Stimulated activated CD8-positive, alpha-beta memory T cell treated with anti-CD3 and anti-CD28 coated beads, Interleukin-15, amount 100 ng/mL, for 1 hour (primary cell): Measurements from ENCODE around the gene SLC49A4.
"Not testable (repeated sequence)": the region's sequence is repeated elsewhere in the genome, so short reads cannot be mapped to it uniquely, and the experiment has no call there.

Experiments
- DNase-seq: peaks from one replicate; pipeline ENCODE4 v3.0.0-alpha.2; 2020; ENCODE audit warnings: low read depth

The SLC49A4 gene, protein sequence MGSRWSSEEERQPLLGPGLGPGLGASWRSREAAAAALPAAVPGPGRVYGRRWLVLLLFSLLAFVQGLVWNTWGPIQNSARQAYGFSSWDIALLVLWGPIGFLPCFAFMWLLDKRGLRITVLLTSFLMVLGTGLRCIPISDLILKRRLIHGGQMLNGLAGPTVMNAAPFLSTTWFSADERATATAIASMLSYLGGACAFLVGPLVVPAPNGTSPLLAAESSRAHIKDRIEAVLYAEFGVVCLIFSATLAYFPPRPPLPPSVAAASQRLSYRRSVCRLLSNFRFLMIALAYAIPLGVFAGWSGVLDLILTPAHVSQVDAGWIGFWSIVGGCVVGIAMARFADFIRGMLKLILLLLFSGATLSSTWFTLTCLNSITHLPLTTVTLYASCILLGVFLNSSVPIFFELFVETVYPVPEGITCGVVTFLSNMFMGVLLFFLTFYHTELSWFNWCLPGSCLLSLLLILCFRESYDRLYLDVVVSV

DNA sequence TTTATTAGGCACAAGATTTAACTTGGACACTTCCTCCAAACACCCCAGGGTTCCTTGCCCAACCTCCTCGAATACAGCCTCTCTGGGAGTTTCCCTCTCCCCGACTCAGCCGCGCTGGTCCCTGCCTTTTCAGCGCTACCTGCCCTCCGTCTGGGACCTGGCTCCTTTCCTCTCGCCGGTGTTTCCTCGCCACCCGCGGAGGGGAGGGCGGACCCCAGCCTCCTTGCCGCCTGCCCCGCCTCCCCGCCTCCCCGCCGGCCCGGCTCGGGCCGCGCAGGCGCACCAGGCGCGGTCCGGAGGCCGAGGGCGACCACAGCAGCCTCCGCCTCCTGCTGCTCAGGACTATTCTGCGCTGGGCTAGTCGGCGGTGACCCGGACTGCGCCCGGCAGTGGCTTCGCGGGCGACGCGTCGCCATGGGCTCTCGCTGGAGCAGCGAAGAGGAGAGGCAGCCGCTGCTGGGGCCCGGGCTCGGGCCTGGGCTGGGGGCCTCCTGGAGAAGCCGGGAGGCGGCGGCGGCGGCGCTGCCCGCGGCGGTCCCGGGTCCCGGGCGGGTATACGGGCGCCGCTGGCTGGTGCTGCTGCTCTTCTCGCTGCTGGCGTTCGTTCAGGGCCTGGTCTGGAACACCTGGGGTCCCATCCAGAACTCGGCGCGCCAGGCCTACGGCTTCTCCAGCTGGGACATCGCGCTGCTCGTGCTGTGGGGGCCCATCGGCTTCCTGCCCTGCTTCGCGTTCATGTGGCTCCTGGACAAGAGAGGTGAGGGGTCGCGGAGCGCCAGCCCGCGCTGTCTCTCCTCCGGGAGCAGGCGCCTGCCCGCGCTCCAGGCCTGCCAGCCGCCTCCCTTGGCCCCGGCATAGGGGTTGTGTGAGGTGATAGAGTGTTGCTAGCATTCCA is at the start of gene SLC49A4:
Gene SLC49A4, plus strand, starts transcription at position 291 of the 895 bp plus-strand sequence. Its CDS starts 124 bp downstream, at position 415.
- DNase-seq = peak; percentile 30

DNA sequence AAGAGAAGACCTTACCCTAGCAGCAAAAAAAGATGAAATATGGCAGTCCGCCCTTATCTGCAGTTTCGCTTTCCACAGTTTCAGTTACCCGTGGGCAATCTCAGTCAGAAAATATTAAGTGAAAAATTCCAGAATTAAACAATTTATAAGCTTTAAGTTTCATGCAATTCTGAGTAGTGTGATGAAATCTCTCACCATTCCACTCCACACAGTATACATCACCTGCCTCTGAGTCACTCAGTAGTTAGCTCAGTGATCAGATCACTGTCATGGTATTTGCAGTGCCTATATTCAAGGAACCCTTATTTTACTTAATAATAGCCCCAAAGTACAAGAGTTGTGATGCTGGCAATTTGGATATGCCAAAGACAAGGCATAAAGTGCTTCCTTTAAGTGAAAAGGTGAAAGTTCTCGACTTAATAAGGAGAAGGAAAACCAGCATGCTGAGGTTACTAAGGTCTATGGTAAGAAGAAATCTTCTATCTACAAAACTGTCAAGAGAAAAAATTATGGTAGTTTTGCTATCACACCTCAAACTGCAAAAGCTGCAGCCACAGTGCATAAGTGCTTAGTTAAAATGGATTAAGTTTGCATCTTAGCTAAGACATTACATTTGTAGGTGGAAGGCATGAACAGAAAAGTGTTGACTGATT is 49.4 kb upstream of the SLC49A4 start:
- DNase-seq = no peak

DNA sequence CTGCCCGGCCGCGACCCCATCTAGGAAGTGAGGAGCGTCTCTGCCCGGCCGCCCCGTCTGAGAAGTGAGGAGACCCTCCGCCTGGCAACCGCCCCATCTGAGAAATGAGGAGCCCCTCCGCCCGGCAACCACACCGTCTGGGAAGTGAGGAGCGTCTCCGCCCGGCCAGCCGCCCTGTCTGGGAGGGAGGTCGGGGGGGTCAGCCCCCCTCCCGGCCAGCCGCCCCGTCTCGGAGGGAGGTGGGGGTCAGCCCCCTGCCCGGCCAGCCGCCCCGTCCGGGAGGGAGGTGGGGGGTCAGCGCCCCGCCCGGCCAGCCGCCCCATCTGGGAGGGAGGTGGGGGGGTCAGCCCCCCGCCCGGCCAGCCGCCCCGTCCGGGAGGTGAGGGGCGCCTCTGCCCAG is 47.6 kb upstream of the SLC49A4 start:
- not testable (repeated sequence) for DNase-seq

DNA sequence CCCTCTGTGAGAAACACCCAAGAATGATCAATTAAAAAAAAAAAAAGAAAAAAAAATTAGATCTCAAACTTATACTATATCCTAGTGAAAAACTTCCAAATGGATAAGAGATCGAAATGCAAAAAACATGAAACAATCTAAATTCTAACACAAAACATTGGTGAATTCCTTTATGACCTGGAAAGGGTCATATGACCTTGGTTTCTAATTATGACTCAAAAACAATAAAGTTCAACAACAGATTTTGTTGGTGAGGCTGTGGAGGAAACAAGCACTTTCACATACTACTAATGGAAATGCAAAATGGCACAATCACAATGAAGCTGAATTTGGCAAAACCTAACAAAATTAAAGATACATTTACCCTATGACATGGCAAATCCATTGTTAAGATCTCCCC is 46.5 kb upstream of the SLC49A4 start:
- no peak for DNase-seq

DNA sequence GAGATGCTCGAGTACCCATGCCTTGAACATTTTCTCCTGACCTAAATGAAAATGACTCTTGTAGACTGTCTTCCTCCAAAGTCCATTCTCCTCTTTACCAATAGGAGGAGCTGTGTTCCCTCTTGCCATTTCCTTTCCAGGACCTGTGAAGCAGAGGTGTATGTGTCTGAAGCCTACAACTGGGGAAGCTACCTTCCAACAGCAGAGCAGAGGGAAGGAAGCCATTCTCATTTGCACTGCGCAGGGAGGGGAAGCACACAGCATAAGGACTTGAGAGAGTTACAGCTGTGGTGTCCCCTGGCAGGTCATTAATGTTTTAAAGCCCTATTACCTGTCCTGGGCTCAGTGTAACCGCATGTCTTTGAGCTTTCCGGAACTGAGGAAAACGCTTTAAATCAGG is 39.9 kb upstream of the SLC49A4 start:
- DNase-seq = no peak

DNA sequence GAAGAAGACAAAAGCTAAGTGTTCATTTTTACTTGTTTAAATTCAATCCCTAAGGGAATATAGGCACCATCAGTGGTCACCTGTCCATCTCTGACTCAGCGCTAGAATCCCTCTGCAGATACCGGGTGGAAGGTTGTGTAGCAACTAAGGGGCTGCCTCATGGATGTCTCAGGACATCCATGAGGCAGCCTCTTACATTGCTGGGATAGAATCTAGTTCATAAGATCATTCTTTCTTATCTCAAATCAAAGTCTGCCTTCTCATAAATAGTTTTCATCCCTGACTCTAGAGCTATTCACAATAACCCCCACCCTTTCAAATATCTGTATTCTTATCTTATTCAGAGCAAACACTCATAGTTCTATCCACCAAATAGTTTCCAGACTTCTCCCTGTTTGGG is 39.4 kb upstream of the SLC49A4 start:
- DNase-seq = no peak

DNA sequence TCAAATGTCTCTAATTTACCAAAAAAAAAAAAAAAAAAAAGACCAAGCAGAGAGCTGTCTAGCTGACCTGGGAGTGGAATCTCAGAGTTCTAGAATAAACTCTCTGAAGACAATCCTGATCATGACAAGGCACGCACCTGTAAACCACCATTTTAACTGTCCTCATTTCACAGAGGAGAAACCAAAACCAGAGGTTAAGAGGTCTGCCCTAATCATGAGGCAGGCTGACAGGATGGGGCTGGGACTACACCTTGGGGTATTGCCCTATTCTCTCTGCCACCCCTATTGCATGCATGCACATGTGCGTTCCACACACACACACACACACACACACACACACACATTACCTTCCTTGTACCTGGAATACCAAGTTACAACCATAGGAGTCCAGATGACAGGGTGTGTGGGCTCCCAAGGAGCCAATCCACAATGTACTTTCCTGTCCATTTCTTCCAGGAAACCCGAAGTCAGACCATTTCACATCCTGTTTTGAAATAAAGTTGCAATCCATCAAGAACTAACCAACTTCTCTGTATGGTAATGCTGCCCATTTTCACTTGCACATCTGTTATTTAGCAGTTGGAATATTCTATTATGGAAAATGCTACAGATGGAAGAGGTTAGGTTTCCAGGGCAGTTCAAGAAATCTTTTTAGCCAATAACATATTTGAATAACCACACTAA is 35.9 kb upstream of the SLC49A4 start:
- DNase-seq = no peak

DNA sequence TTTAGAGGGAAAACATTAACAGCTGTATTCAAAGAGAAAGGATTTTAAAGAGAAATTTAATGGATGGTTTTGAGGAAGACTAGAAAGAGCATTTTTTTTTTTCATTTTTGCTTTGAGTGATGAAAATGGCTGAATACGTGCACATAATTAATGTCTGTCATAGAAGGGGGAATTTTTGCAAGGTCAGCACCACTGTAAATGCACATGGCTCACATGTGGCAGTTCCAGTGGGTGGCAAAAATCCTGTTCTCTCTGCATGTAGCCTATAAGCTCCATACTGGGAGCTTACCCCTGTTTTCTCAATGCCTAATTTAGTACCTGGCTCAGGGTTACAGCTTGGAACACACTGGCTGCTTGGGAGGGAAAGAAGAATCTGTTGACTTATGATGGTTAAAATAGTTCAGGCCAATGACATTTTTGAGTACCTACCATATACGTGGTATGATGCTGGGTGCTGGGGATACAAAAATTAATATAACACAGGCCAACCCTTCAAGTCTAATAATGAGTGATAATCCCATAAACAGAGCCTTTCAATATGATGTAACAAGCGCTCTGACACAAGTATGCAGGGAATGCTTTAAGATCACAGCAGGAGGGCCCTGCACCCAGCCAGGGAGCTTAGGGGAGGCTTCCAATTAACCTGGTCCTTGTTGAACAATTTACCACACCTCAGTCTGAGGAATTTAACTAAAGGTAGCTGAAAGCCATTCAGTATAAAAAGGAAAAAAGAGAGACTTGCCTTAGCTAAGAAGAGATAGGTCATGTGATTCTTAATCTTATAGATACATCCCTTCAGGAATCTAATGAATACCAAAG is 34.2 kb upstream of the SLC49A4 start:
- DNase-seq = no peak

DNA sequence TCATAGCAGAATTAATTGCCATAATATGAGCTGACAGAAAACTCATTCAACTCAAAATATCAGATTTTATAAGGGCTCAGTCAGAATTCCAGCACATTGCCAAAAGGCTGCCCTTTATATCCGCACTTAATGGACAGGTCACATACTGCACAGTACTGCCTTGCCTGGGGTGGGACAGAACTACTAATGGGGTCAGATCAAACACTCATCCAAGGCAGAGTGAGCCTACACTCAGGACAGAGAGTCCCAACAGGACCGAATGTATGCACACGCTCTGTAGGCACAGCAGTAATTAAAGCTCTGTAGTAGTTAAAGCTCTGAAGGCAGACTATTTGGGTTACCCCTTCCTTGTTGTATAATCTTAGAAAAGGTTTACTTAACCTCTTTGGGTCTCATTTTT is 28.4 kb upstream of the SLC49A4 start:
- no peak for DNase-seq

DNA sequence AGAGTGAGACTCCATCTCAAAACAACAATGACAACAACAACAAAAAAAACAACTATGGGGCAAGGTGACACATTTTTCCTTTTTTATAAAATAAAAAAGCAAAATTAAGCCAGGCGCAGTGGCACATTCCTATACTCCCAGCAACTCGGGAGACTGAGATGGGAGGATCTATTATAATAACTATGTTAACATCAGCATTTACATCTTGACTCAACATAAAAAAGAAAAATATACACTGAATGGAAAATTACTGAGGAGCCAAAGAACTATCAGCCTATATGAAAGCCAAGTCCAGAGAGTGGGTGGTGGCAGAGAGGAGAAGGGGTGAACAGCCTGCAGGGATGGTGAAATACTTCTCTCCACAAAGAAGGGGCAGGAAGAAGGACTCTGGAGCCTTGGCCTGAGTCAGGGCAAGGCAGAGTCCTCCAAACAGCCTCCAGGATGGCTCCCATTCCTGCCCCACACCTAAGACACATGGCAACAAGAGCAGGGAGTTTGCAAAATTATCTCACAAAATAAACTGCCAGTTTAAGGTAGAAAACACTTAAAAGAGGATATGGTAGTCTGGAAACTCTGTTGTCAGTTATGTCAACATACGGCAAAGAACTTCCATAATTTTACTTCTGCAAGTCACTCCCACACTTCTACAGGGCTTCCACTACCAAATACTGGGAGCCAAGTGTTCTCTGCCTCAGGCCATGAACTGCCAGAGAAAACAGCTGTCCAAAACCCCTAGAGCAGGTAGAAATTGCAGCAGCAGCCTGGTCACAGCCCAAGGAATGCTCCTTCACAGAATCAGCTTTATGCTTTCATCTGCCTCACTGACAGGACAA is 27.1 kb upstream of the SLC49A4 start:
- no peak for DNase-seq

DNA sequence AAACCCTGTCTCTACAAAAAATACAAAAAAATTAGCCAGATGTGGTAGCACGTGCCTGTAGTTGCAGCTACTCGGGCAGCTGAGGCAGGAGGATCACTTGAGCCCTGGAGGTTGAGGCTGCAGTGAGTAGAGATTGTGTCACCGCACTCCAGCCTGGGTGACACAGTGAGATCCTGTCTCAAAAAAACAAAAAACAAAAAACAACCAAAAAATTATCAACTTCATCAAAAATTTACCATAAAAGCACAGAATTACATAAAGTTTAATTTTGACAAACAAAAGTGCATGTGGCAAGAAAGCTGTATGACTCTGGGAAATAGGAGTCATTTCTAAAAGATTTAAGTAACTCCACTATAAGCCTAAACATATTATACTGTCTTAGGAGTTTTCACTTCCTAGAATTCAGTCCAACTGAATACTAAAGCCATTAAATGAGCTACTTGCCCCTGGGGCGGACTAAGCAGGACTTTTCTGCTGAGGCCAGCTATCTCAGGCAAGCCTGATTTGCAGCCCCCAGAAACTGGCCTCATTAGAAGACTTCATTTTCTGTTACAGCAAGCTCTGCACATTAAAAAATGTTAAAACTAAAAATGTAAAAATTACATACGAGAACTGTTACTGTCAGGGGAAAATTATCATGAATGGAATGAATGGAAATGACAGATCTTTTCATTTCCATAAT is 24.2 kb upstream of the SLC49A4 start:
- no peak for DNase-seq

DNA sequence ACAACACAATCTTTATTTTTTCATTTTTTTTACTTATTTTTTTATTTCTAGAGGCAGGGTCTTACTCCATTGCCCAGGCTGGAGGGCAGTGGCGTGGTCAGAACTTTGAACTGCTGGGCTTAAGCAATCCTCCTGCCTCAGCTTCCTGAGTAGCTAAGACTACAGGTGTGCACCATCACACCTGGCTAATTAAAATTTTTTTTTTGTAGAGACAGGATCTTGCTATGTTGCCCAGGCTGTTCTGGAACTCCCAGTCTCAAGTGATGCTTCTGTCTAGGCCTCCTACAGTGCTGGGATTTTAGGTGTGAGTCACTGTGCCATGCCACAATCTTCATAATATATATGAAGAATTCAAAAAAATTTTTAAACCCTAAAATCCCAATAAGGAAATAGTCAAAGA is 22.0 kb upstream of the SLC49A4 start:
- DNase-seq = no peak

DNA sequence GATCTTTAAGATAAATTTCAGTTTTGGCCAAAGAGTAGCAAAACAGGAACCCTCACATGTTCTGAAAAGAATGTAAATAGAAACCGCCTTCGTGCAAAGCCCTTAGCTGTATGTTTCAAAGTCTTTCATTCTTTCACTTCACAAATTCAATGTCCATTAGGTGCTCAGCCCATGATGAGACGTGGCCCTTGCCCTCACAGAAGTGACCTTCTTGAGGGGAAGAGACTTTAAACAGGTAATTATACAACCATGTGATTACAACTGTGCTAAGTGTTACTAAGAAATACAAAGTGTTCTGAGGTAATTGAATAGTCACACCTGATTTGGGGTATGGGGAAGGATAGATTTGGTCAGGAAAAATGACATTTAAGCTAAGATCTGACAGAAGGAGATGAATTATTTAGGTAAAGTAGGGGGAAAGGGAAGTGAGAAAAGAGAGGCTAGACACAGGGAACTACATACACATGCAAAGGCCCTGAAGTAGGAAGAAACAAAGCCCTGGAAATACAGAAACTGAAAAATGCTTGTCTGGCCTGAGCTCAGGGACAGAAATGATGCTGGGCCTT is 20.8 kb upstream of the SLC49A4 start:
- no peak for DNase-seq

DNA sequence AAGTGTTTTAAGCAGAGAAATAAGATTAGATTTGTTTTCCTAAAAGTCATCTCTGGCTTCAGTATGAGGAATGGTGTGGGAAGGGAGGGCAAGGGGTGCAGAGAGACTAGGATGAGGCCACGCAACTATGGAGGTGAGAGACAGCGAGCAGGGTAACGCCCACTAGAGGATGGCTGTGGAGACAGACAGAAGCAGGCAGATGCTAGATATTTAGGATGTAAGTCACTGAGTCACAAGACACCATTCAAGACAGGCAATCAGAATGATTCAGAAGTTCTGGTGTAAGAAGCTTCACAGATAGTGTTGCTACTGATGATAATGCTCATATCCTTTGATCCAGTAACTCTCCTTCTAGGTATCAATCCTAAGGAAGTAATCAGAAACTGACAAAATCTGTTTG is 20.3 kb upstream of the SLC49A4 start:
- DNase-seq = no peak

DNA sequence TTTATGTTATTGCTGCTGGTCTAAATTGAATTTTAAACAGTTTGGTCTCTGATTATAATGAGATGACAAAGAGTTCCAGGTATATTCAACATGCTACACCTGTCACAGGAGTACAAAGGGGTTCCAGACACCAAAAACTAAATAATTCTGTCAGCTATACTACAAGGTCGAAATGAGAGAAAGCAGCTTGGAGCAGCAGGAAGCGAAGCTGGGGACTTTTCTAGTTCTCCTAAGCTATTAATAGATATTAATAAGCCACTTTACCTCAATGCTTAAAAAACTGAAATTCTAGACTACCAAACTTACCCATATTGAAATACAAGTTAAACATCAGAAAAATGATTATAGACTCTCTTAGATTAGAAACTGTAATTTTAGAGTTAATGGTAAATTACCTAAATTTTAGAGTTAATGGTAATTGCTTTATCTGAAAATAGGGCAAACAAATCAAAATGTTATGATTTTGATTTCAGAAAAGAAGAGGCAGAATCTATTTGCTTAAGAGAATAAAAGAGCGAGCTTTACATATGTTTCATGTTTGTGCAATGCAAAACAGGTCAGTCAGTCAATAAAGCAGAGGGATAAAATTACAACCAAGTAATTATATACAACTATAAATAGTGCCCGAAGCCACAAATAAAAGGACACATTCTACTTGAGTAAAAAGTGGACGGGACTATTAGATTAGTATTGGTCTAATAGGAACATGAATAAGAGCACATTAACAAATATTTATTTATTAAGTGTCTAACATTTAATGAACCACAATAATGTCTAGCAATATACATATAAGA is 18.0 kb upstream of the SLC49A4 start:
- DNase-seq = no peak

DNA sequence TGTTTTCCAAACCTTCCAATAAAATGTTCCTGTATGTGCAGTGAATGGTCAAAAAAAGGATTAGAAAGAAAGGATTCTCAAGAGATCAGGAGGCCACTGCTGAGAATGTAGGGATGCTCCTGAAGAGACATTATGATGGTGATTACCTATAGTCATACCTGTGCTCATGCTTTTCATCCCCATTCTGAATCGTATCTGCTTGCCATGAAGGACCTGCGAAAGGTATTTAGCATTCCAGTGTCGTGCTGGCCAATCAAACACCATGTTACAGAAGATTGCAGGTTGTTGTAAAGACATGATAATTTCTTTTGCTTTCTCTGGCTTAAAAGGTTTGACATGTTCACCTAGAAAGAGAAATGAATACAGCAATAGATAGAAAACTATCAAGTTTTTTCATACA is 17.3 kb upstream of the SLC49A4 start:
- no peak for DNase-seq

DNA sequence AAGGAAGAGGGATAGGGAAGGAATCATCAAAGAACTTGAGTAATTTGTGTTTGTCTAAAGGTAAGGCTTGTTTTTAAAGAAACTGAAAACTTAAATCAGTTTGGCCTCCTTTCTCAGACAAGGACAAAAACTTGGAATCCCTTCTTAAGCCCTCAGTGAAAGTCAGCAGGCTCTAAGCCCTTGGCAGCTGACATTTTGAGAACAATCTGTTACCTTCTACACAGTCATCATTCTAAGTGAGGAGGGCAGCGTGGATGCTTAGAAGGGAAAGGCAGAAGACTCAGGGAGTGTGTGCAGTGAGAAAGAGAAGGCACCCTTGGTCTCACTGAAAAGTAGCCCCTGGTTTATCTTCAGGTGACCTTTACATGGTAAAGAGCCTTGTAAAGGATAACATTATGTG is 12.1 kb upstream of the SLC49A4 start:
- DNase-seq = no peak

DNA sequence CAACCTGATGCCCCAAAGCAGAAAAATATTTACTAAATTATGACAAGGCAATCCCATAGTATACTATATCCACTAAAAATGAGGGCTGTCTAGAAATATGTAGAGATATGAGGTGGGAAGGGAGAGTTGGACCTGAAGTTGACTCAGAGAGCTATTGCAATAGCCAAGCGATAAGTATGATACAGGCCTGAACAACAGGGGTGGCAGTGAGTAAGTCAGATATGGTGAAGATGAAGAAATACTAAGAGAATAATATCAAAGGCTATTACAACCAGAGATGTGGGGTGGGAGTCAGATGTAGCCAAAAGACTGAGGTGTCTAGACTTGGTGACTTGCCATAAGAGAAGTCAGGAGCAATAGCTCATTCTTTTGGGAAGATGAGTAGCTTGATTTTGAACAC is 10.4 kb upstream of the SLC49A4 start:
- DNase-seq = no peak
